Measurements from ENCODE around the gene PCDH17. TPM values are rescaled to one million over a fixed set of nuclear protein-coding genes. Genes with fewer than 3 reads are reported as not detected.

The PCDH17 gene
- total RNA-seq (2014; rRNA removed; shearing (Covaris generic)) = 0.10 TPM in 1 of 2 replicates, not detected in the other

GRCh38 chr13:57631596-57632275 is at the start of gene PCDH17:
Gene PCDH17 (plus strand): TSS chr13:57631744. CDS start chr13:57632547, 803 bp downstream.
- no peaks in the 10 kb centered on the region for H3K9me3 ChIP-seq (replicated peaks)
- no peak for DNase-seq

DNA sequence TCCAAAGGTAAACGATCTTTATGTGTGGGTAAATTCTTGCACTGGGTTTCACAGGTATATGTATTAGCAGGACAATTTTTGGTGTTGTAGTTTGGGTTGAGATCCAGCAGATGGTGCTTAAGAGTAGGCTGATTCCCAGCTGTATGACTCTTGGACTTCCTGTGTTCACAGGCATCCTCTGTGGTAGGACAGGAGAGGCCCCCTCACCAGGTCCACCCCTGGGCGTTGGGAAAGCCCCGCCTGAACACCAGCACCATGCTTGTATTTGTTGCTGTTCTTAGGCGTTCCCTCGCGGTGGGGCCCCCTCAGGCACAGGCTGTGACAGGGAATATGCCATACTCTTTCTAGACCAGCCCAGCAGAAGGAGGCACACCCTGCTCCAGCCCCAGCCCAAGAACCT is 49.5 kb upstream of the PCDH17 start:
- no peaks in the 10 kb centered on the region for H3K27me3 ChIP-seq

More at GRCh38 chr13:57631596-57632275, at the start of gene PCDH17:
- Histone ChIP-seq H3K27ac (no peak within 1 kb of the TSS), H3K4me3 (no peak within 1 kb of the TSS), H3K36me3 (no peaks in the 10 kb centered on the region), H3K4me1 (no peaks in the 10 kb centered on the region; the same call in 1 of the 2 replicates), H3K27me3 (no peaks in the 10 kb centered on the region)

GRCh38 chr13:57583529-57583928 is 48.0 kb upstream of the PCDH17 start:
- no peak for DNase-seq
- Histone ChIP-seq H3K27me3 (no peaks in the 10 kb centered on the region), H3K27ac (no peak overlapping the region), H3K36me3 (no peaks in the 10 kb centered on the region), H3K4me1 (no peaks in the 10 kb centered on the region), H3K9me3 (replicated peaks) (no peaks in the 10 kb centered on the region), H3K4me3 (no peak overlapping the region)

More for the DNA sequence above, 49.5 kb upstream of the PCDH17 start:
- Histone ChIP-seq H3K9me3 (replicated peaks) (no peaks in the 10 kb centered on the region), H3K4me1 (no peaks in the 10 kb centered on the region), H3K36me3 (no peaks in the 10 kb centered on the region), H3K4me3 (no peak overlapping the region), H3K27ac (no peak overlapping the region)
- DNase-seq = peak in 1 of 2 experiments; percentile 33

- Histone ChIP-seq H3K9me3 (replicated peaks) (no peaks in the 10 kb centered on the region), H3K4me1 (no peaks in the 10 kb centered on the region), H3K36me3 (no peaks in the 10 kb centered on the region), H3K27ac (no peak overlapping the region), H3K4me3 (no peak overlapping the region), H3K27me3 (no peaks in the 10 kb centered on the region)
- DNase-seq = no peak
Measured at GRCh38 chr13:57588639-57589038, 42.9 kb upstream of the PCDH17 start.

DNA sequence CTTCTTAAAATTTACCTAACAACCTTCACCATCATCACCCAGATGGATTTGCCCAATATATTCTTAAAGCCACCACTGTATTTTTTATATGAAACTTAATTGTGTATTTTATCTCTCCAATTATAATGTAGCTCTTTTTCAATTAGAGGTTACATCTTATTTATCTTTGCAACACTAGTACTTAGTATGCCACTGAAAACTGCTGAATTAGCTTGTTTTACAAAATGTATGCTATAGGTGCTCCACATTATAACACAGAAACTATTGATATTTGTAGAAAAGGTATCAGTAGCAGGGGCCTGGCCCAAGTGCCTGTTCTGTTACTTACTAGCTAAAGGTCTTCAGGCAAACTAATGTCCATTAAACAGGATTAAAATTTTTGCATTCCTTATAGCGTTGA is 35.8 kb upstream of the PCDH17 start:
- H3K4me3 ChIP-seq = no peak overlapping the region
- no peaks in the 10 kb centered on the region for H3K9me3 ChIP-seq (replicated peaks)
- no peaks in the 10 kb centered on the region for H3K27me3 ChIP-seq
- H3K27ac ChIP-seq = no peak overlapping the region
- H3K36me3 ChIP-seq = no peaks in the 10 kb centered on the region
- H3K4me1 ChIP-seq = no peaks in the 10 kb centered on the region
- no peak for DNase-seq

DNA sequence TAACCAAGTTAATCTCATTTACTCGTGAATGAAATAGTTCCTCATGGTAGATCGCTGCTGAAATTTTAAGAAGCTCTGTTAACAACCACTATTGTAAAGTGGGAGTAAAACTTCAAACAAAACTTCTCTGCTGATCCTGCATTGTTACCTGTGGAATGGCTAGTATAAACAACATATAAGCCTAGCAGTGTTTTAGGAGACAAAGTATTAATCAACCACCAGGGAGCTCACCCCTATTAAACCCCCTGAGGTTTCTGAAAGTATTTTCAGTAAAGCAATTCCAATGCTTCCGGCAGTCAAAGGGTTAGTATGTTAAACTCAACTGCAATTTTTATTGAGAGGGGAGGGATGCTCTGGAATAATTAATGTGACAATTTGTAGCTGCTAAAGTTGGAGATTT is 30.0 kb upstream of the PCDH17 start:
- no peaks in the 10 kb centered on the region for H3K27me3 ChIP-seq
- no peak for DNase-seq
- H3K4me3 ChIP-seq = no peak overlapping the region
- no peak overlapping the region for H3K27ac ChIP-seq
- no peaks in the 10 kb centered on the region for H3K9me3 ChIP-seq (replicated peaks)
- H3K36me3 ChIP-seq = no peaks in the 10 kb centered on the region
- H3K4me1 ChIP-seq = no peaks in the 10 kb centered on the region

DNA sequence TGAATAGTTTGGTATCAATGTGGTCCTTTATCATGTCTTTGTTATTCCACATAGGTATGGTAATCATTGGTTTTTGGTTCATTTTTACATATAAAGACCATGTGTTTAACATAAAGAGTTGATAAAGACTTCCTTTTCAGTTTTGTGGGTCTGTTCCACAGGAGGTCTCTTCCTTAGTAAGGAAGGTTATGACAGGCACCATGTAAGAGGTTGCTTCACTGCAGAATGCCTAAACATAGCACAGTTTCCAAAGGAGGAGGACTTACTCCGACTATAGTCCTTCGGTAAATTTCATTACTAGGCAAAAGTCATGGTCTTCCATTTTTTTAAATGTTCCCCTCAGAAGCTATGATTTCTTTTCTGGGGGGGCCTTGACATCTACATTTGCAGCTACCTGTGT is 27.1 kb upstream of the PCDH17 start:
- H3K27ac ChIP-seq = no peak overlapping the region
- H3K9me3 ChIP-seq (replicated peaks) = no peaks in the 10 kb centered on the region
- no peak overlapping the region for H3K4me3 ChIP-seq
- no peaks in the 10 kb centered on the region for H3K27me3 ChIP-seq
- no peaks in the 10 kb centered on the region for H3K4me1 ChIP-seq
- H3K36me3 ChIP-seq = no peaks in the 10 kb centered on the region
- DNase-seq = no peak

- H3K27ac ChIP-seq = no peak overlapping the region
- H3K9me3 ChIP-seq (replicated peaks) = no peaks in the 10 kb centered on the region
- no peaks in the 10 kb centered on the region for H3K4me1 ChIP-seq
- H3K27me3 ChIP-seq = no peaks in the 10 kb centered on the region
- DNase-seq = no peak
- H3K4me3 ChIP-seq = no peak overlapping the region
- no peaks in the 10 kb centered on the region for H3K36me3 ChIP-seq
Measured at GRCh38 chr13:57611969-57612368, 19.6 kb upstream of the PCDH17 start.

DNA sequence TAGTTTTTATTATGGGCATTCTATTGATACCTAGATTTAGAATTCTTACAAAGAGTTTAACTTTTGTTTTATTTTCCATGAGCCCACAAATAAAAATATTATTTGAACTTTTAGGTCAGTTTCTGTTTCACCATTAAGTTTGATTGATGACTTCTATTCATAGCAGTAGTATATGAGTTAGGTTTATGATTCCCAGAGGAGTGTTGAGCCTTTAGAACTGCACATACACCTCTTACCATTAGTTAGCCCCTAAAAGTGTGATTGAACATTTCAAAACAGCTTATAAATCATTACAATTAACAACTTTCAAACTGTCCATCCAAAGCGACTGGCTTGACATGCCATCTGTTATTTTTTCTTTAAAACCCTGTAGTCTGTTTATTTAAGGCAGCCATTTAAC is 19.0 kb upstream of the PCDH17 start:
- Histone ChIP-seq H3K27me3 (no peaks in the 10 kb centered on the region), H3K4me3 (no peak overlapping the region), H3K4me1 (no peaks in the 10 kb centered on the region), H3K36me3 (no peaks in the 10 kb centered on the region), H3K9me3 (replicated peaks) (no peaks in the 10 kb centered on the region), H3K27ac (no peak overlapping the region)
- no peak for DNase-seq

DNA sequence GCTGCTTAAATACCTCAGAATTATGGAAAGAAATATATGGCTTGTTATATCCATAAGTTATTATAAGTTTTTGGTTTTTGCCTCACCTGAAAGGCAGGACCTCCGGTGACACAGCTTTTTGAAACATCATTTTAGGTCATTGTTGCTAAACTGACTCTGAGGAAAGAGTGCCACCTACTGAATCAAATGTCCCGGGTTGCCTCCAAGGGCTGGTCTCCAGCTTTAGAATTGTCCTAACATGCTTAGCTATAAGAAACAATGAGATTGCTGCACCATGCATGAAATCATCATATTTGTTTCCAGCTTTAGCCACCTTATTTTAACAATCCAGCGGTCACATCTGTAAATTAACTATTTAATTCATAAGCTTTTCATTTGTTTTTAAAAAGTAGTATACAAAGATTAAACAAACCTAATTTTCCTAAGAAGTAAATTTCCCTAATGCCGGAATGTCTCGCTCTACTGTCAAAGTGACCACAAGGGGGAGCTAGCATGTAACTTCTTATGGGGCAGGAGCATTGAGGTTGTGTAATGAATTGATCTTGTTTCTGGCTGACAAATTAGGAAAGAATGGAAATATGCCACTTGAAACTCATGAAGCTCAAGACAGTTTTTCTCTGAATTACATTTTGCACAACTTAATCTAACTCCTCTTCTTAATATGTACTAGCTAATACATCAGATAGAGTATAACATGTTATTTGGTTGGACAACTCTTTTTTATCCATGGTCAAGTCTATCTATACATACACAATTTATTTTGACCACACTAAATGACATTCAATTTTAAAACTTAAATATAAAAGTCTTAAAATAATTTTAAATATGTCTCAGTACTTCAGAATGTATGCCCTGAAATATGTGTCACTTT is 6.7 kb upstream of the PCDH17 start:
- Histone ChIP-seq H3K9me3 (replicated peaks) (no peaks in the 10 kb centered on the region), H3K4me3 (no peak overlapping the region), H3K36me3 (no peaks in the 10 kb centered on the region), H3K27me3 (no peaks in the 10 kb centered on the region), H3K4me1 (no peaks in the 10 kb centered on the region; the same call in 1 of the 2 replicates), H3K27ac (no peak overlapping the region)
- peak; percentile 51 to 80 for DNase-seq

GRCh38 chr13:57627663-57628062 is 3.9 kb upstream of the PCDH17 start:
- Histone ChIP-seq H3K4me1 (no peaks in the 10 kb centered on the region; the same call in 1 of the 2 replicates), H3K36me3 (no peaks in the 10 kb centered on the region), H3K9me3 (replicated peaks) (no peaks in the 10 kb centered on the region), H3K4me3 (no peak overlapping the region), H3K27ac (no peak overlapping the region), H3K27me3 (no peaks in the 10 kb centered on the region)
- DNase-seq = peak in 1 of 2 experiments; percentile 70

GRCh38 chr13:57629391-57629804 is 2.1 kb upstream of the PCDH17 start:
- H3K27me3 ChIP-seq = no peaks in the 10 kb centered on the region
- H3K4me1 ChIP-seq = no peaks in the 10 kb centered on the region; the same call in 1 of the 2 replicates
- H3K36me3 ChIP-seq = no peaks in the 10 kb centered on the region
- DNase-seq = no peak
- H3K4me3 ChIP-seq = no peak overlapping the region
- H3K9me3 ChIP-seq (replicated peaks) = no peaks in the 10 kb centered on the region
- no peak overlapping the region for H3K27ac ChIP-seq

DNA sequence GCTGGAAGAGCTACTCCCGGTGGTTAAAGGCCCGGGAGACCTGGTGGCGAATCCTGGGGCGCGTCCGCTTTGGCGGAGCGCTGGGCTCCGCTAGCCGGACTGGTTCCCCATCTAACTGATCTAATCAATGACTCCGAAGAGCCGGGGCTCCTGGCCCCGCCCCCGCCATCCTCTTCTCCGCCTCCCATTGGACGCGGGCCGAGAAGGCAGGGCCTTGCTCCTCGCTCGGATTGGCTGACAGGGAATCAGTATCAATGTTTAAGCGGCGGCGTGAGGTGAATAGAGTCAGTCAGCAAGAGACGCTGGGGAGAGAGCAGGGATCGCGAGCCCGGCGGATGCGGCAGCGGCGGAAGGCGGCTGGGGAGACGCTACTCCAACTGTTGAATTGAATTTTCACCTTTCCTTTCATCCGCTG is 1.7 kb upstream of the PCDH17 start:
- Histone ChIP-seq H3K27ac (no peak overlapping the region), H3K27me3 (no peaks in the 10 kb centered on the region), H3K9me3 (replicated peaks) (no peaks in the 10 kb centered on the region), H3K4me1 (no peaks in the 10 kb centered on the region; the same call in 1 of the 2 replicates), H3K4me3 (no peak overlapping the region), H3K36me3 (no peaks in the 10 kb centered on the region)
- no peak for DNase-seq

GRCh38 chr13:57630661-57631595 is 616 bp upstream of the PCDH17 start:
- Histone ChIP-seq H3K4me1 (no peaks in the 10 kb centered on the region; the same call in 1 of the 2 replicates), H3K27me3 (no peaks in the 10 kb centered on the region)

More at GRCh38 chr13:57630661-57631595, 616 bp upstream of the PCDH17 start:
- peak in 1 of 2 experiments; percentile 9 for DNase-seq
- H3K9me3 ChIP-seq (replicated peaks) = no peaks in the 10 kb centered on the region
- no peak overlapping the region for H3K27ac ChIP-seq
- H3K36me3 ChIP-seq = no peaks in the 10 kb centered on the region
- no peak overlapping the region for H3K4me3 ChIP-seq
